Measurements from ENCODE around the gene SUMF2. TPM values are rescaled to one million over a fixed set of nuclear protein-coding genes. Genes with fewer than 3 reads are reported as not detected.

SUMF2 gene
- total and polyA plus RNA-seq, 2 of the 4 experiments (the other 2 are of a cell fraction) = 86.2 to 97.3 TPM

- DNase-seq = no peak
- Histone ChIP-seq H3K14ac (replicated peaks; ENCODE audit: low read depth, low read length) (no peak overlapping the region), H3K9me1 (ENCODE audit: insufficient read depth, low read length) (no peaks in the 10 kb centered on the region), H4K8ac (ENCODE audit: low read depth in 2 of 2, low read length in 2 of 2) (no peak overlapping the region), H2AK9ac (replicated peaks; ENCODE audit: low read depth, low read length, poor library complexity) (no peak overlapping the region), H3K56ac (ENCODE audit: extremely low read depth, insufficient read depth, low read length) (no peak overlapping the region), H3K4ac (ENCODE audit: low read depth, low read length) (no peak overlapping the region), H2BK5ac (ENCODE audit: low read depth, low read length, poor library complexity, severe bottlenecking) (no peak overlapping the region), H2BK20ac (ENCODE audit: low read depth, low read length) (no peak overlapping the region), H2AFZ (replicated peaks; ENCODE audit: low read length, poor library complexity) (no peak overlapping the region), H2BK15ac (ENCODE audit: low read depth, low read length) (no peak overlapping the region), H4K20me1 (ENCODE audit: insufficient read depth, low read length) (peaks cover 2% of the 10 kb centered on the region; the same call in 1 of the 2 replicates), H3K23ac (ENCODE audit: low read depth, low read length) (no peak overlapping the region), H3K18ac (ENCODE audit: low read depth, low read length) (no peak overlapping the region), H3K4me2 (ENCODE audit: low read depth, low read length) (no peak overlapping the region), H3K9me3 (ENCODE audit: control insufficient read depth, insufficient read depth, low read length) (no peaks in the 10 kb centered on the region), H2BK120ac (ENCODE audit: low read depth, low read length) (no peak overlapping the region), H3K79me1 (ENCODE audit: low read depth in 1 of 2, low read length in 2 of 2) (peaks cover 0 to 16% of the 10 kb centered on the region in 2 experiments; a peak in 3 of 4 replicates), H3K36me3 (ENCODE audit: control insufficient read depth, insufficient read depth, low read length) (peaks cover 29% of the 10 kb centered on the region), H4K5ac (ENCODE audit: low read depth, low read length) (no peak overlapping the region), H3K27me3 (ENCODE audit: control insufficient read depth, insufficient read depth, low read length) (no peaks in the 10 kb centered on the region), H4K91ac (ENCODE audit: insufficient read depth, low read depth, low read length) (no peak overlapping the region), H2AK5ac (ENCODE audit: low read depth, low read length) (no peak overlapping the region), H3K4me3 (ENCODE audit: insufficient read depth, low read depth, low read length) (no peak overlapping the region), H3K4me1 (ENCODE audit: control insufficient read depth, insufficient read depth, low read length) (peaks cover 4% of the 10 kb centered on the region; the same call in 1 of the 2 replicates), H3K9ac (ENCODE audit: low read depth, low read length) (no peak overlapping the region), H3K27ac (ENCODE audit: insufficient read depth, low read length) (no peak overlapping the region)
- WGBS, 2 experiments (ENCODE audit: extremely low coverage in 2 of 2, insufficient read length in 1 of 2) = no CpG with 5 or more reads among the region's 3 CpGs
- ATAC-seq (ENCODE audit: low read depth) = no peak
- TF ChIP-seq NFE2L2 (IDR thresholded peaks at IDR 0.05; ENCODE audit: low read depth, low read length) (no peak), CTCF (conservative IDR thresholded peaks at IDR 0.05; ENCODE audit: low read depth, low read length) (no peak), CHD1 (IDR thresholded peaks at IDR 0.05; ENCODE audit: low read depth, low read length) (no peak), USF2 (IDR thresholded peaks at IDR 0.05; ENCODE audit: low read depth, low read length) (no peak), SMC3 (IDR thresholded peaks at IDR 0.05; ENCODE audit: low read depth, low read length) (no peak), BHLHE40 (IDR thresholded peaks at IDR 0.05; ENCODE audit: low read depth, low read length) (no peak), ELK1 (IDR thresholded peaks at IDR 0.05; ENCODE audit: borderline replicate concordance, low read depth, low read length) (no peak), MAFK (IDR thresholded peaks at IDR 0.05; ENCODE audit: low read depth, low read length) (no peak), CEBPB (IDR thresholded peaks at IDR 0.05; ENCODE audit: low read depth, low read length) (no peak)
- dilution Hi-C loops (cut with HindIII; ENCODE audit: low sequenced_read_pairs, unreplicated experiment) (no loop called here), intact Hi-C loops (cut with micrococcal nuclease) (no loop called here), in situ Hi-C loops (cut with MboI; ENCODE audit: low sequenced_read_pairs) (loop anchor here (25.0 kb wide), 2 partner anchors 812 to 1337 kb away; partner anchors contain the start of gene SEC61G)
- CTCF ChIA-PET = no interaction called here
- BruUV-seq (replicated peaks) = no TSS peak
- POLR2A ChIA-PET (ENCODE audit: unreplicated experiment) = interaction anchor here (0.6 kb wide), 1 partner anchor 124 kb away, joined by 3 read pairs; no protein-coding TSS in a partner anchor
These were observed 35.6 kb downstream of the SUMF2 start for GRCh38 chr7:56099653-56100052.
